HepG2 (cell line): ENCODE results near the gene KRTAP5-6. TPM values are rescaled to one million over a fixed set of nuclear protein-coding genes. Genes with fewer than 3 reads are reported as not detected.

Source experiments
- FOXO4 ChIP-seq: sonication (generic); formaldehyde crosslinking; conservative IDR thresholded peaks from 2 replicates; pipeline ENCODE4 v1.8.1; 2023; ENCODE audit warnings: missing genetic modification reagents
- GPBP1L1 ChIP-seq: sonication (generic); formaldehyde crosslinking; IDR thresholded peaks from 2 replicates; pipeline ENCODE4 v1.5.0; 2020; ENCODE audit warnings: mild to moderate bottlenecking, missing genetic modification reagents
- HNRNPUL1 ChIP-seq: fragments of 200-400 bp; formaldehyde crosslinking; IDR thresholded peaks from 2 replicates; pipeline ENCODE4 v1.6.1; 2017; ENCODE audit warnings: low read depth, mild to moderate bottlenecking, low read length, moderate library complexity
- JUN ChIP-seq: sonication (generic); formaldehyde crosslinking; IDR thresholded peaks from 2 replicates; pipeline ENCODE4 v1.4.0; 2020; ENCODE audit warnings: mild to moderate bottlenecking, missing genetic modification reagents
- PAXIP1 ChIP-seq: sonication (generic); formaldehyde crosslinking; conservative IDR thresholded peaks from 2 replicates; pipeline ENCODE4 v1.4.0; 2020; ENCODE audit warnings: mild to moderate bottlenecking, missing genetic modification reagents, moderate library complexity
- PRDM10 ChIP-seq: sonication (generic); formaldehyde crosslinking; IDR thresholded peaks from 2 replicates; pipeline ENCODE4 v1.4.0; 2020; ENCODE audit warnings: low read depth, missing genetic modification reagents
- TARDBP ChIP-seq: sonication (generic); formaldehyde crosslinking; IDR thresholded peaks from 2 replicates; pipeline ENCODE4 v1.8.0; 2022; ENCODE audit warnings: mild to moderate bottlenecking, missing genetic modification reagents
- TFE3 ChIP-seq: IDR thresholded peaks from 2 replicates; pipeline ENCODE4 v1.6.1; 2016
- ZBTB3 ChIP-seq: sonication (generic); formaldehyde crosslinking; IDR thresholded peaks from 2 replicates; pipeline ENCODE4 v1.4.0; 2020; ENCODE audit warnings: low read depth, mild to moderate bottlenecking, moderate library complexity, missing genetic modification reagents, borderline replicate concordance
- ZBTB37 ChIP-seq: sonication (generic); formaldehyde crosslinking; IDR thresholded peaks from 2 replicates; pipeline ENCODE4 v1.4.0; 2020; ENCODE audit warnings: mild to moderate bottlenecking, missing genetic modification reagents
- ZFX ChIP-seq: sonication (generic); formaldehyde crosslinking; IDR thresholded peaks from 2 replicates; pipeline ENCODE4 v1.4.0; 2020; ENCODE audit warnings: mild to moderate bottlenecking, low read depth, missing genetic modification reagents, moderate library complexity
- ZKSCAN8 ChIP-seq: IDR thresholded peaks from 2 replicates; pipeline ENCODE4 v1.6.1; 2016; ENCODE audit warnings: borderline replicate concordance, missing genetic modification reagents, missing compliant biosample characterization
- ZNF431 ChIP-seq: sonication (generic); formaldehyde crosslinking; IDR thresholded peaks from 2 replicates; pipeline ENCODE4 v1.9.0; 2022; ENCODE audit warnings: missing genetic modification reagents, low read depth, mild to moderate bottlenecking, borderline replicate concordance
- polyA plus RNA-seq, 8 experiments: library from polyadenylated mRNA; depleted of rRNA in 3 of 8; stranded (reverse) in 7 of 8; unstranded in 1 of 8; fragments of >200 nt; fragmentation: Illumina TruSeq in 4 of 8; extraction: Trizol in 4 of 8; gene quantifications; 2 replicates each; pipeline versions ENCODE4 v1.2.1 to v1.2.3, GENCODE V29; 2011 to 2016; ENCODE audit warnings: low read depth in 4 of 8, missing spikeins in 1 of 8, mixed read lengths in 1 of 8; ENCODE audit not compliant: insufficient read depth in 1 of 8
- total RNA-seq, 5 experiments: library from RNA; depleted of rRNA; stranded (reverse); fragments of >200 nt; fragmentation: Illumina TruSeq; extraction: Trizol; gene quantifications; 2 replicates each; pipeline ENCODE4 v1.2.3, GENCODE V29; 2016; ENCODE audit warnings: low read depth in 1 of 5

The KRTAP5-6 gene
- total and polyA plus RNA-seq, 2 of the 13 experiments (the other 11 are each of a cell fraction or from before 2014, with no cell fraction given): not detected

GRCh38 chr11:1682225-1682905 is 14.6 kb upstream of the KRTAP5-6 start (continued):
- TF ChIP-seq PAXIP1 (CRISPR knock-in tag) (peak; percentile 80), PRDM10 (CRISPR knock-in tag) (no peak), FOXO4 (CRISPR knock-in tag) (no peak), TARDBP (peak; percentile 57; the same call in 1 of the 2 replicates), ZBTB3 (CRISPR knock-in tag) (peak; percentile 46; the same call in 1 of the 2 replicates), ZFX (CRISPR knock-in tag) (peak; percentile 66), ZNF431 (CRISPR knock-in tag) (no peak), ZBTB37 (CRISPR knock-in tag) (no peak), TFE3 (CRISPR knock-in tag) (peak; percentile 90), HNRNPUL1 (no peak), ZKSCAN8 (CRISPR knock-in tag) (peak; percentile 70; the same call in 1 of the 2 replicates), GPBP1L1 (no peak), JUN (CRISPR knock-in tag) (peak; percentile 37; the same call in 1 of the 2 replicates)
